Mesendoderm (in vitro differentiated cells): ENCODE measurements around the gene PYGB.

ENCODE experiments used
- DNase-seq: peaks from one replicate; pipeline ENCODE4 v3.0.0; 2013
- H2AK5ac ChIP-seq: 2 replicates; pipeline ENCODE4 v1.6.1; 2013; ENCODE audit warnings: low read length, inconsistent platforms
- H2BK120ac ChIP-seq: 2 replicates; pipeline ENCODE4 v1.6.1; 2013; ENCODE audit warnings: low read depth, mild to moderate bottlenecking, low read length, moderate library complexity, mixed read lengths
- H2BK15ac ChIP-seq: replicated peaks from 2 replicates; pipeline ENCODE4 v1.6.1; 2013; ENCODE audit warnings: low read depth, mild to moderate bottlenecking, moderate library complexity
- H2BK5ac ChIP-seq: 2 replicates; pipeline ENCODE4 v1.6.1; 2013; ENCODE audit warnings: low read length, inconsistent platforms
- H3K18ac ChIP-seq: 2 replicates; pipeline ENCODE4 v1.6.1; 2013; ENCODE audit warnings: mild to moderate bottlenecking, low read length, mixed read lengths
- H3K23ac ChIP-seq: one replicate; pipeline ENCODE4 v1.6.1; 2013; ENCODE audit warnings: low read length
- H3K27ac ChIP-seq: 2 replicates; pipeline ENCODE4 v1.5.1; 2013; ENCODE audit warnings: low read depth, mild to moderate bottlenecking, inconsistent platforms, low read length, moderate library complexity
- H3K27me3 ChIP-seq: 2 replicates; pipeline ENCODE4 v1.6.1; 2013; ENCODE audit warnings: low read length, control low read depth, mild to moderate bottlenecking, inconsistent platforms; ENCODE audit not compliant: insufficient read depth, poor library complexity
- H3K36me3 ChIP-seq: 2 replicates; pipeline ENCODE4 v1.6.1; 2013; ENCODE audit warnings: low read length, inconsistent platforms; ENCODE audit not compliant: control insufficient read depth, insufficient read depth
- H3K4ac ChIP-seq: one replicate; pipeline ENCODE4 v1.6.1; 2013; ENCODE audit warnings: low read depth, mild to moderate bottlenecking, low read length, moderate library complexity
- H3K4me1 ChIP-seq: 2 replicates; pipeline ENCODE4 v1.6.1; 2013; ENCODE audit warnings: low read depth, low read length, inconsistent platforms; ENCODE audit not compliant: control insufficient read depth
- H3K4me2 ChIP-seq: 2 replicates; pipeline ENCODE4 v1.6.1; 2013; ENCODE audit warnings: low read length
- H3K4me3 ChIP-seq: 2 replicates; pipeline ENCODE4 v1.5.1; 2013; ENCODE audit warnings: mild to moderate bottlenecking, low read length
- H3K56ac ChIP-seq: one replicate; pipeline ENCODE4 v1.6.1; 2013; ENCODE audit warnings: low read length
- H3K79me1 ChIP-seq: 2 replicates; pipeline ENCODE4 v1.6.1; 2013; ENCODE audit warnings: low read length, inconsistent platforms
- H3K79me2 ChIP-seq: 2 replicates; pipeline ENCODE4 v1.6.1; 2013; ENCODE audit warnings: mild to moderate bottlenecking, low read length; ENCODE audit not compliant: control insufficient read depth, insufficient read depth
- H3K9ac ChIP-seq: 2 replicates; pipeline ENCODE4 v1.6.1; 2013; ENCODE audit warnings: low read length, inconsistent platforms
- H4K5ac ChIP-seq: one replicate; pipeline ENCODE4 v1.6.1; 2013; ENCODE audit warnings: low read length
- H4K8ac ChIP-seq: one replicate; pipeline ENCODE4 v1.6.1; 2013; ENCODE audit warnings: low read depth, mild to moderate bottlenecking, control low read depth, low read length, moderate library complexity
- WGBS: extraction: QIAGEN DNeasy Blood & Tissue Kit; methylation state at CpG from one replicate; pipeline ENCODE4 v1.1.7; 2013; ENCODE audit warnings: low lambda C conversion rate, missing lambda C conversion rate; ENCODE audit not compliant: insufficient coverage; ENCODE audit errors: extremely low coverage; 5-methylcytosine and 5-hydroxymethylcytosine counted together

The PYGB gene

DNA sequence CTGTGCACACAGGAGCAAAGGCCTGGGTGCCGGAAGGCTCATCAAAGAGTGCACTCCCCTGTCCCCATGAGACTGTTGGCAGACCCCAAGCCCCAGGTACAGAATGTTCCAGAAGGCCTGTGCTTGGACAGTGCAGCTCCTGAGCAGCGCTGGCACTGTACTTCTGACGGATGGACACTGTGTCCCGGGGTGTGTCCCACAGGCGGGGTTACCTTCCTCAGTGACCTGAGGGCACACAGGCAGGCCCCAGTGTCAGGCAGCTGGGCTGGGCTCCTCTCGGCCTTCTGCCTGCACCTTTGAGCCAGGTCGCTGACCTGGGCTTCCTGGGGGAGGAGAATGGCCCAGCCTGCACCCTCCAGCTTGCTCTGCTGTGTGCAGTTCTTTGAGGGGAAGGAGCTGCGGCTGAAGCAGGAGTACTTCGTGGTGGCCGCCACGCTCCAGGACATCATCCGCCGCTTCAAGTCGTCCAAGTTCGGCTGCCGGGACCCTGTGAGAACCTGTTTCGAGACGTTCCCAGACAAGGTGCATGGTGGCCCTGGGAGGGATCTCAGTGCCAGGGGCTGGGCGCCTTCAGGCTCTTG is 30.1 kb downstream of the PYGB start:
- DNase-seq, result no peak
- Histone ChIP-seq H3K4me3 (no peak overlapping the region), H3K4me2 (no peak overlapping the region), H3K79me2 (no peaks in the 10 kb centered on the region), H4K8ac (no peak overlapping the region), H3K9ac (no peak overlapping the region), H2AK5ac (no peak overlapping the region), H4K5ac (no peak overlapping the region), H3K18ac (no peak overlapping the region), H2BK5ac (no peak overlapping the region), H2BK120ac (no peak overlapping the region), H3K23ac (no peak overlapping the region), H3K56ac (no peak overlapping the region), H3K79me1 (no peaks in the 10 kb centered on the region), H3K27me3 (no peaks in the 10 kb centered on the region), H3K4ac (no peak overlapping the region), H2BK15ac (no peak overlapping the region), H3K36me3 (peaks cover 8% of the 10 kb centered on the region), H3K4me1 (no peaks in the 10 kb centered on the region), H3K27ac (no peak overlapping the region)
- no CpG with 5 or more reads among the region's 19 CpGs for WGBS

DNA sequence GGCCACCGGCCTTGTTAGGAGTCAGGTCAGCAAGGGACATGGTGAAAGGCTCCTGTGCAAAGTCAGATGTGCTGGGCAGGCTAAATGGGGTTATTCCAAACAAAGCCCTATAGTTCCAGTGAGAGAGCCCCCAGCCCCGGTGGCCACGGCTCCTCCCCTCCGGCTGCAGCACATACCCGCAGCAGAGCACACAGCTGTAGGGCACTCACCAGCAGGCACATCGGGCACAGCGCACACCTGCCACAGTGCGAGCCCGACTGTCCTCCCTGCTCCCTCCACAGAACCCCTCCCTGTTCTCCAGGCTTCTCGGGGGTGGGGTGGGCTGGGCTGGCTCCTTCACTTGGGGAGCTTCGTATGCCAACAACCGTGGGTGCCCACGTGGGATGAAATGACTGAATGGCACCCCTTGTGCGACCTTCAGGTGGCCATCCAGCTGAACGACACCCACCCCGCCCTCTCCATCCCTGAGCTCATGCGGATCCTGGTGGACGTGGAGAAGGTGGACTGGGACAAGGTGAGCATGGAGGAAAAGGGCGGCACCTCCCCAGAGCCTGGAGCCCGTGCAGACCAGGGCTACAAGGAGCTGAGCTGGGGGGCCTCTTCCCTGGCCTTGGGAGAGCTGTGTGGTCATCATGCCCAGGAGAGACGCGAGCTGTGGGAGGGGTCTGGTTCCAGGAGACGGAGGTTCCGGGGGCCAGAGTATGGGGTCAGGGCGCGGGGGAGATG is 30.9 kb downstream of the PYGB start:
- Histone ChIP-seq H2BK120ac (no peak overlapping the region), H3K79me2 (no peaks in the 10 kb centered on the region), H2BK5ac (no peak overlapping the region), H3K27ac (no peak overlapping the region), H3K4me1 (no peaks in the 10 kb centered on the region), H3K56ac (no peak overlapping the region), H3K4me2 (no peak overlapping the region), H3K23ac (no peak overlapping the region), H3K27me3 (no peaks in the 10 kb centered on the region), H3K4ac (no peak overlapping the region), H3K9ac (no peak overlapping the region), H4K5ac (no peak overlapping the region), H3K18ac (no peak overlapping the region), H3K36me3 (peaks cover 10% of the 10 kb centered on the region), H4K8ac (no peak overlapping the region), H3K4me3 (no peak overlapping the region), H3K79me1 (no peaks in the 10 kb centered on the region), H2AK5ac (no peak overlapping the region), H2BK15ac (no peak overlapping the region)
- no CpG with 5 or more reads among the region's 26 CpGs for WGBS
- no peak for DNase-seq

DNA sequence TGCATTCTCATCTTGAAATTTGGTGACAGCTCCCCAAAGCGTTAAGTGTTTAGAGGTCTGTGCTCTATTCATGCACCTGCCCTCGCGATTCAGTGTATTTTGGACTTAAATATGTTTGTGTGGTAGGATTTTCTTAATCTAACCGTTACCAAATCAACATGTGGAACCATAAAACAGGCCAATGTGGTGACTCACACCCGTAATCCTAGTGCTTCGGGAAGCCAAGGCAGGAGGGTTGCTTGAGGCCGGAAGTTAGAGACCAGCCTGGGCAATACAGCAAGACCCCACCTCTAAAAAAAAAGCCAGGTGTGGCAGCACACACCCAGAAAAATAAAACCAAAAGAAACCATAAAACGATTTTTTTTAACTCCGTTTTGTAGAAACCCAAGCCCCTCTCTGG is 31.5 kb downstream of the PYGB start:
- Histone ChIP-seq H3K4me2 (no peak overlapping the region), H2BK15ac (no peak overlapping the region), H3K79me1 (no peaks in the 10 kb centered on the region), H3K4me3 (no peak overlapping the region), H2BK120ac (no peak overlapping the region), H3K9ac (no peak overlapping the region), H3K4me1 (no peaks in the 10 kb centered on the region), H3K36me3 (peaks cover 13% of the 10 kb centered on the region), H4K8ac (no peak overlapping the region), H3K27me3 (no peaks in the 10 kb centered on the region), H3K4ac (no peak overlapping the region), H3K23ac (no peak overlapping the region), H3K27ac (no peak overlapping the region), H2AK5ac (no peak overlapping the region), H2BK5ac (no peak overlapping the region), H4K5ac (no peak overlapping the region), H3K18ac (no peak overlapping the region), H3K79me2 (no peaks in the 10 kb centered on the region), H3K56ac (no peak overlapping the region)
- no CpG with 5 or more reads among the region's 9 CpGs for whole genome bisulfite sequencing
- DNase-seq, result no peak

DNA sequence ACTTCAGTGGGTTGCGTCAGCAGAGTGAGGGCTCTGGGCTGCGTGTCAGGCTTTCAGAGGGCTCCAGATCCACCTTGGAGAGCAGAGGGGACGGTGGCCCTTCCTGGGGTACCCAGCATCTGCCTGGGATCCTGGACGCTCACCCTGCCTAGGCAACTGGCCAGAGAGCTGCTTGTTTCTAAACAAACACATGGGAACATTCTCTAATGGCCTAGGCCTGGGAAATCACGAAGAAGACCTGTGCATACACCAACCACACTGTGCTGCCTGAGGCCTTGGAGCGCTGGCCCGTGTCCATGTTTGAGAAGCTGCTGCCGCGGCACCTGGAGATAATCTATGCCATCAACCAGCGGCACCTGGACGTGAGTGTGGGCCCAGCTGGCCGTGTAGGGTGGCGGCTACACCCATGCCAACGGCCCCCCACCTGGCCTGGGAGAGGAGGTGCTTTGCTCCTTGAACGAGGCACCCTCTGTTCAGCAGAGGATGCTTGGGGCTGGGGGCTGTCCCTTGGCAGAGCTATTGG is 32.2 kb downstream of the PYGB start:
- H3K56ac ChIP-seq, result no peak overlapping the region
- no peak overlapping the region for H2BK120ac ChIP-seq
- DNase-seq, result no peak
- H3K4me1 ChIP-seq, result no peaks in the 10 kb centered on the region
- H3K27ac ChIP-seq, result no peak overlapping the region
- no peak overlapping the region for H3K4me2 ChIP-seq
- H3K18ac ChIP-seq, result no peak overlapping the region
- no peak overlapping the region for H2AK5ac ChIP-seq
- no peak overlapping the region for H2BK15ac ChIP-seq
- H3K23ac ChIP-seq, result no peak overlapping the region
- H3K9ac ChIP-seq, result no peak overlapping the region
- H2BK5ac ChIP-seq, result no peak overlapping the region
- H3K36me3 ChIP-seq, result peaks cover 13% of the 10 kb centered on the region
- no peak overlapping the region for H3K4ac ChIP-seq
- H3K4me3 ChIP-seq, result no peak overlapping the region
- H4K8ac ChIP-seq, result no peak overlapping the region
- H3K27me3 ChIP-seq, result no peaks in the 10 kb centered on the region
- no peak overlapping the region for H4K5ac ChIP-seq
- WGBS, result no CpG with 5 or more reads among the region's 15 CpGs
- no peaks in the 10 kb centered on the region for H3K79me1 ChIP-seq
- no peaks in the 10 kb centered on the region for H3K79me2 ChIP-seq

DNA sequence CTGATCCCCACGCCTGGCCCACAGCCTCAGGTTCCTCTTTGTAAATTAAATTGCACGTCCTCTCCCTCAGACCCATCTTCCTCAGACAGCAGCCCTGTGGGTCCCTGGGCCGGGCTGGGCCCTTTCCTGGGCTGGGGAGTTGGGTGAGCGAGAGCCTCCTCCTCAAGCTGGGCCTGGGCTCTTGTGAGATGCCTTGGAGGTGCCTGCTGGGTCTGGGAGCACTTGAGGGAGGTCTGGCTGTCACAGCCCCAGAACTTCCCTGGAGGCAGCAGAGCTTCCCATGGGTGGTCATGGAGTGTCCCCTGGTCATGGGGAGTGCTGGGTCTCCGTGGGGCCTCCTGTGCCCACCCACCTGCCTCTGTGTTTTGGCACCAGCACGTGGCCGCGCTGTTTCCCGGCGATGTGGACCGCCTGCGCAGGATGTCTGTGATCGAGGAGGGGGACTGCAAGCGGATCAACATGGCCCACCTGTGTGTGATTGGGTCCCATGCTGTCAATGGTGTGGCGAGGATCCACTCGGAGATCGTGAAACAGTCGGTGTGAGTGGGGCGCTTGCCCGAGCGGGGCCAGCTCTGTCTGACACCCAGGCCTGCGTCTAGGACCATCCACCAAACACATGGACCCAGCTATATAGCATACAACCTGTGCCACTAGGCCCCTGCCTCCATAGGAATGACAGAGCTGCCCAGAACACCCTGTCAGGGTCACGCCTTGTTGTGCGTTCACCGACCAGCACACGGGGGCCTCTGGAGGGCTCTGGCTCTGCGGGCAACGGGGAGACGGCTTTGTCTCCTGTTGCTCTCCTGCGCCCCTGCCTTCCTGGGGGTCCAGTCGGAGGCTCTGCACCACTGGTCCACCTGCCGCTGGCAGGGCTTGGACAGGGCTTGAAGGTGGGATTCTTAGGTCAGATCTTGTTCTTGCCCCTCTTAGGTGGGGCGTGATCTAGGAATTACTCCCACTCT is 33.0 kb downstream of the PYGB start:
- Histone ChIP-seq H3K27me3 (no peaks in the 10 kb centered on the region), H3K27ac (no peak overlapping the region), H3K18ac (no peak overlapping the region), H3K4me2 (no peak overlapping the region), H2BK15ac (no peak overlapping the region), H3K4me3 (no peak overlapping the region), H4K5ac (no peak overlapping the region), H3K4ac (no peak overlapping the region), H3K36me3 (peaks cover 13% of the 10 kb centered on the region), H3K56ac (no peak overlapping the region), H2BK5ac (no peak overlapping the region), H3K9ac (no peak overlapping the region), H3K79me2 (no peaks in the 10 kb centered on the region), H3K23ac (no peak overlapping the region), H4K8ac (no peak overlapping the region), H3K79me1 (no peaks in the 10 kb centered on the region), H2BK120ac (no peak overlapping the region), H3K4me1 (no peaks in the 10 kb centered on the region), H2AK5ac (no peak overlapping the region)
- no peak for DNase-seq
- no CpG with 5 or more reads among the region's 33 CpGs for WGBS
